Activated naive CD4-positive, alpha-beta T cell (primary cell): ENCODE data around the gene NDOR1.

Experiments used
- DNase-seq, 4 experiments: peaks; one replicate each; lab custom pipeline; 2025; lab: John Stamatoyannopoulos, UW

NDOR1 gene

GRCh38 chr9:137198902-137199283, 6.6 kb upstream of the NDOR1 start:
- no peak for DNase-seq

- no peak for DNase-seq
These were observed 5.9 kb upstream of the NDOR1 start for GRCh38 chr9:137199411-137200121.

- DNase-seq = peak; percentile 91 to 96 (median 93)
These were observed 4.9 kb upstream of the NDOR1 start, which contains the start of gene TPRN for GRCh38 chr9:137200311-137201204. TSS of gene TPRN (minus strand) at chr9:137200741. CDS start at chr9:137200711, 30 bp downstream.

GRCh38 chr9:137201205-137201868, 4.2 kb upstream of the NDOR1 start:
- DNase-seq = no peak

- no peak for DNase-seq
These were observed 2.5 kb upstream of the NDOR1 start for GRCh38 chr9:137202966-137203365.

- DNase-seq = no peak
These were observed 772 bp upstream of the NDOR1 start for GRCh38 chr9:137204731-137205125.

GRCh38 chr9:137206602-137207001, 1.1 kb downstream of the NDOR1 start:
- DNase-seq = no peak

- DNase-seq = no peak
These were observed 6.0 kb downstream of the NDOR1 start for GRCh38 chr9:137211532-137211931.

GRCh38 chr9:137212520-137212919, 7.0 kb downstream of the NDOR1 start:
- DNase-seq = no peak

- no peak for DNase-seq
These were observed 7.9 kb downstream of the NDOR1 start for GRCh38 chr9:137213160-137214060.

GRCh38 chr9:137214620-137215019, 9.1 kb downstream of the NDOR1 start:
- no peak for DNase-seq

GRCh38 chr9:137215196-137215986, 9.9 kb downstream of the NDOR1 start:
- DNase-seq = no peak

GRCh38 chr9:137216188-137216965, 10.9 kb downstream of the NDOR1 start:
- no peak for DNase-seq

GRCh38 chr9:137217276-137218211, 12.0 kb downstream of the NDOR1 start:
- no peak for DNase-seq

GRCh38 chr9:137218212-137218753, 12.8 kb downstream of the NDOR1 start:
- no peak for DNase-seq

- DNase-seq = no peak
These were observed 13.3 kb downstream of the NDOR1 start for GRCh38 chr9:137218754-137219271.

GRCh38 chr9:137219757-137220316, 14.3 kb downstream of the NDOR1 start:
- no peak for DNase-seq
